HG03558 (cell line): Measurements from ENCODE around the gene RPS14.
A peak's percentile ranks its signal among the peaks of the same experiment; 100 is the strongest.

Source experiments
- ATAC-seq: cut with Tn5 transposase; IDR thresholded peaks from one replicate; pipeline ENCODE4 v1.9.1; 2021; ENCODE audit warnings: moderate number of reproducible peaks; ENCODE audit not compliant: unreplicated experiment; ENCODE audit errors: extremely low read depth

The RPS14 gene

GRCh38 chr5:150402229-150402773, 47.2 kb downstream of the RPS14 start:
- no peak for ATAC-seq

- no peak for ATAC-seq
These were observed 47.9 kb downstream of the RPS14 start for GRCh38 chr5:150401376-150402228.

- no peak for ATAC-seq
These were observed 48.5 kb downstream of the RPS14 start for GRCh38 chr5:150401076-150401375.

DNA sequence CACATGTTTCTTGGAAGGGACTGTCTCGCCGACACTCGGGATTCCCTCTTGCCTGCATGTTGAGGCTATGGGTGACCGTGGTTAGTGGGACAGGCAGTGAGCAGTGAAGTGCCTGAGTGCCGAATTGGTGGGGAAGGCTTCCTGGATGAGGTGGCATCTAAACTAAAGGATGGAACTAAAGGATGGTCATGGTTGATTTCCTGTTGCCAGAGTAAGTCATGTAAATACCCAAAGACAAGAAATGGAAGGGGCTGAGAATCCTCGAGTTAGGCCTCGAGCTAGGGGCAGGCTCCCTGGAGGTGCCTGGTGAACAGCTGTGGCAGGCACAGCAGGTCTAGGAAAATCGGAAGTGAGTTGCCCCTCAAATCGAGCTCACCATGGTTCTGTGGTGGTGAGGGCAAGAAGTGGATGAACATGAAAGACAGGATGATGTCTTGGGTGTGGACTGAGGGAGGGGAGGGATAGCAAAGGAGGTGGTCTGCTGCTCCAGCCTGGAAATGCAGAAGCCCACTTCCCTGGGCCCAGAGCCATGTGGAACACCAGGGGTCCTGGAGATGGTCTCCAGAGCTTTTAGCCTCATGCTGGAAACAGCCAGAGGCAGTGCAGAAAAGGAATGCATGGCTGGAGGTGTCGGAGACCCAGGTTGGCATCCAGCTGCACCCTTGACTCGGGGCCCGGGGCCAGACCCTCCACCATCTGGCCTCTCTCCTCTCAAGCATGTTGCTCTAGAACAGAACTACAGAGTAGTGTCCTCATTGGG, 49.0 kb downstream of the RPS14 start:
- ATAC-seq = no peak

DNA sequence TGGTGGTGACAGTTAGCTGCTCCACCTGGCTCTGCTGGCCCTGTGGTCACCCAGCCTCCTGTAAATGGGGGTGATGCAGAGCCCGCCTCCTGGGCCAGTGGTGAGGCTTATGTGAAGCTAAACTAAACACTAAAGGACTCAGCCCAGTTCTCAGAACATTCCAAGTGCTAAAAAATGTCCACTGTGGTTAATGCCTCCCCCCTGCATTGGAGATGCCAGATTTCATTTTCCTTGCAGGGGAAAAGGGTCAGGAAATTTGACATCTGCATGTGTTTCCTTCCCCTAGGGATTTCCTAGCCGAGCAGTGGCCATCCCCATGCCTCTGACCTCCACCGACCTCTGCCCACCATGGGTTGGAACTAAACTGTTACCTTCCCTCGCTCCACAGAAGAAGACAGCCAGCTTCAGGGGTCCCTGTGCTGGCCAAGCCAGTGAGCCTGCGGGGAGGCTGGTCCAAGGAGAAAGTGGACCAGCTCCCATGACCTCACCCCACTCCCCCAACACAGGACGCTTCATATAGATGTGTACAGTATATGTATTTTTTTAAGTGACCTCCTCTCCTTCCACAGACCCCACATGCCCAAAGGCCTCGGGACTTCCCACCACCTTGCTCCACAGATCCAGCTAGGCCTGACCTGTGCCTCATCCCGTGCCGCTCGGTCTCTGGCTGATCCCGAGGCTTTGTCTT, 49.9 kb downstream of the RPS14 start:
- no peak for ATAC-seq

GRCh38 chr5:150398722-150399523, 50.6 kb downstream of the RPS14 start:
- peak; percentile 52 for ATAC-seq

GRCh38 chr5:150397782-150398721, 51.5 kb downstream of the RPS14 start:
- ATAC-seq = no peak

- no peak for ATAC-seq
These were observed 52.3 kb downstream of the RPS14 start for GRCh38 chr5:150397146-150397781.

DNA sequence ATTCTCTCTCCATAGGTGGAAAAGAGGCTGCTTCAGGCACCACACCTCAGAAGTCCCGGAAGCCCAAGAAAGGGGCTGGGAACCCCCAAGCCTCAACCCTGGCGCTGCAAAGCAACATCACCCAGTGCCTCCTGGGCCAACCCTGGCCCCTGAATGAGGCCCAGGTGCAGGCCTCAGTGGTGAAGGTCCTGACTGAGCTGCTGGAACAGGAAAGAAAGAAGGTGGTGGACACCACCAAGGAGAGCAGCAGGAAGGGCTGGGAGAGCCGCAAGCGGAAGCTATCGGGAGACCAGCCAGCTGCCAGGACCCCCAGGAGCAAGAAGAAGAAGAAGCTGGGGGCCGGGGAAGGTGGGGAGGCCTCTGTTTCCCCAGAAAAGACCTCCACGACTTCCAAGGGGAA, 53.3 kb downstream of the RPS14 start:
- ATAC-seq = no peak

DNA sequence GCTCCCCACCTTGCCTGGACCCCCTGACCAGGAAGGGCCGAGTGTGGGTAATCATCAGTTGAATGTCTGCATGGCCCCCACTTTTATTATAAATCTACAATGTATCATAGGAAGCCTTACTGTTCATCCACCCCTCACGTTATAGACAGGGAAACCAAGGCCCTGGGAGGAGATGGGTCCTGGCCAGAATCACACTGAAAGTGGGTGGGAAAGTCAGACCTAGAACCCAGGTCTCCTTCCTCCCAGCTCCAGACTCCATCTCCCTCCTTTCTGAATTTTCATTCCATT, 53.9 kb downstream of the RPS14 start:
- no peak for ATAC-seq

DNA sequence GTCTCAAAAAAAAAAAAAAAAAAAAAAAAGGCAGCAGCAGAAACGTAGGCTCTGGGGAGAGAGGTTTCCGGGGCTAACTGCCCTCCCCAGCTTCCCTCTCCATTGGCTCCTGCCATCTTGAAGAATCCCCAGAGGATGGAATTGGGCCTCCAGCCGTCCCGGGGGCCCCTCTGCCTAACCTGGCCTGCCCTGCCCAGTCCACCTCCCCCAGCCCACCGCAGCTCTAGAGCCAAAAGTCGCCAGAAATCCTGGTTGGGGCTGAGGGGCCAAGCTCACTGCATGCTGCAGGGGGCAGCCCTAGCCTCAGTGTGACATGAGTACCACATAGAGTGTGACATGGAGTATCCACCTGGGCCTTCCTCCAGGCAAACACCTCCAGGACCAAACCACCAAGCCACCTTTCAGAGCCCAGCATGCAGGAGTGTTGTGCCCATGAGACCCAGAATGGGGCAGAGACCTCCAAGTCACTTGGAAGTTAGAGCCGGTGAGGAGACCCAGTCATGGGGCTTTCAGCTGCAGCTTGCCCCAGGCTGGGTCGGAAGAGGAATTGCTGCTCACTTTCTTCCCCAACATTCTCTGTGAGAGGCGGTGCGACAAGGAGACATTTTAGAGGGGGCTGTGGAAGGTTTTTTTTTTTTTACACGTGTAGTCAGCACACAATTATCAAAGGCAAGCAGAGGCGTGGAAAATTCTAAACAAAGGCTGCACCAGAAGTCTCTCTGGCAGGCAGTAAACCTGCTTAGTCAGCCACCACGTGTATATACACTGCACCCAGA, 54.4 kb downstream of the RPS14 start:
- no peak for ATAC-seq

DNA sequence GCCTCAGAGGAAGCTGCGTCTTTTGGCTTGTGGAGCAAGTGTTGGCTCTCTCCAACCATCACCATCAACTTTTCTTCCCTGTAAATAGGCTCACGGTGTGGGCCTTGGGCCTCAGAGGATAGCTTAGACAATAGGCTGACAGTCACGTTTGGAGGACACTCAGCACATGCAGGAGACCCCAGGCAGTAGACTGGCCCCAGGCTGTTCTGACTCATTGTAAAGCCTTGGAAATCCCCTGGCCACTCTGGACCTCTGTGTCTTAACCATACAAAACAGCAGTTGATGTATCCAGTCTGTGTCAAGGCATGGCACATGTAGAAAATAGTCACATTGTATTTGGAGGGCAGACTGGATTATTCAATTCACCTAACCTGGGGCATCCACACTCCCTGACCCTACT, 55.4 kb downstream of the RPS14 start:
- ATAC-seq = no peak

DNA sequence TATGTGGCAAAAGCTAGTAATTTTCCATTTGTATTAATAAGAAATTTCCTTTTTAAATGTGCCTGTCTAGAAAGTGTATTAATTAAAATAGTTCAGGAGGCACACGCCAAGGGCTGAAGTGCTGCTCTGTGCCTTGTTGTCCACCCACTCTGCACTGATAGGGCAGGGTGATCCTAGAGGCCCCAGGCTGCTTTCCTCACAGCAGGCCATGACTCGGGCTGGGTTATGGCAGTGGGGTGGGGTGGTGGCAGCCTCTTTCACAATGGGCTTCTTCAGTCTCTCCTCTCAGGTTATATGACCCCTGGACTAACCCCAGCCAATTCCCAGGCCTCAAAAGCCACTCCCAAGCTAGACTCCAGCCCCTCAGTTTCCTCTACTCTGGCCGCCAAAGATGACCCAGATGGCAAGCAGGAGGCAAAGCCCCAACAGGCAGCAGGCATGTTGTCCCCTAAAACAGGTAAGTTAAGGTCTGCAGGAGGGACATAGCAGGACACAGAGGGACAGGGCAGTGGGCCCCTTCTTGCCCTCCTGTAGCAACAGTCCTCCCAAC, 56.4 kb downstream of the RPS14 start:
- no peak for ATAC-seq

DNA sequence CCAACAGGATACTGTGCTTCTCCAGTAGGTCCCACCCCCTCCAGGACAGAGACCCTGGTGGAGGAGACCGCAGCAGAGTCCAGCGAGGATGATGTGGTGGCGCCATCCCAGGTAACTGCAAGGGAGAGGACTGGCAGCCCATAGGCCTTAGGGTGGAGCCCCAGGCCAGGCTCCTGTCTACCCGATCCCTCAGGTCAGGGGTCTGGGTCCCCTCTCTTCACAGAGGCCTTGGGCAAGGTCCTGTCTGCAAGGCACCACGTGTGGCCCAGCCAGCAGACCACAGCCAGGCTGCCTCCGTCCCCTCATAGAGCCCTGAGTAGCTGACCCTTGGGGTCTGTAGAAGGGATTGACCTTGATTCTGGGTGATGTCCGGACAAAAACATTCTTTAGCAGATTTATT, 56.9 kb downstream of the RPS14 start:
- ATAC-seq = no peak
